HG03354 (cell line): ENCODE data around the gene PLXNA2.
A peak's percentile ranks its signal among the peaks of the same experiment; 100 is the strongest.

ENCODE experiments used
- ATAC-seq: cut with Tn5 transposase; IDR thresholded peaks from one replicate; pipeline ENCODE4 v1.9.1; 2021; ENCODE audit warnings: mild to moderate bottlenecking; ENCODE audit not compliant: unreplicated experiment, poor library complexity, severe bottlenecking

PLXNA2 gene, protein sequence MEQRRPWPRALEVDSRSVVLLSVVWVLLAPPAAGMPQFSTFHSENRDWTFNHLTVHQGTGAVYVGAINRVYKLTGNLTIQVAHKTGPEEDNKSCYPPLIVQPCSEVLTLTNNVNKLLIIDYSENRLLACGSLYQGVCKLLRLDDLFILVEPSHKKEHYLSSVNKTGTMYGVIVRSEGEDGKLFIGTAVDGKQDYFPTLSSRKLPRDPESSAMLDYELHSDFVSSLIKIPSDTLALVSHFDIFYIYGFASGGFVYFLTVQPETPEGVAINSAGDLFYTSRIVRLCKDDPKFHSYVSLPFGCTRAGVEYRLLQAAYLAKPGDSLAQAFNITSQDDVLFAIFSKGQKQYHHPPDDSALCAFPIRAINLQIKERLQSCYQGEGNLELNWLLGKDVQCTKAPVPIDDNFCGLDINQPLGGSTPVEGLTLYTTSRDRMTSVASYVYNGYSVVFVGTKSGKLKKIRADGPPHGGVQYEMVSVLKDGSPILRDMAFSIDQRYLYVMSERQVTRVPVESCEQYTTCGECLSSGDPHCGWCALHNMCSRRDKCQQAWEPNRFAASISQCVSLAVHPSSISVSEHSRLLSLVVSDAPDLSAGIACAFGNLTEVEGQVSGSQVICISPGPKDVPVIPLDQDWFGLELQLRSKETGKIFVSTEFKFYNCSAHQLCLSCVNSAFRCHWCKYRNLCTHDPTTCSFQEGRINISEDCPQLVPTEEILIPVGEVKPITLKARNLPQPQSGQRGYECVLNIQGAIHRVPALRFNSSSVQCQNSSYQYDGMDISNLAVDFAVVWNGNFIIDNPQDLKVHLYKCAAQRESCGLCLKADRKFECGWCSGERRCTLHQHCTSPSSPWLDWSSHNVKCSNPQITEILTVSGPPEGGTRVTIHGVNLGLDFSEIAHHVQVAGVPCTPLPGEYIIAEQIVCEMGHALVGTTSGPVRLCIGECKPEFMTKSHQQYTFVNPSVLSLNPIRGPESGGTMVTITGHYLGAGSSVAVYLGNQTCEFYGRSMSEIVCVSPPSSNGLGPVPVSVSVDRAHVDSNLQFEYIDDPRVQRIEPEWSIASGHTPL (N-terminal part only)

DNA sequence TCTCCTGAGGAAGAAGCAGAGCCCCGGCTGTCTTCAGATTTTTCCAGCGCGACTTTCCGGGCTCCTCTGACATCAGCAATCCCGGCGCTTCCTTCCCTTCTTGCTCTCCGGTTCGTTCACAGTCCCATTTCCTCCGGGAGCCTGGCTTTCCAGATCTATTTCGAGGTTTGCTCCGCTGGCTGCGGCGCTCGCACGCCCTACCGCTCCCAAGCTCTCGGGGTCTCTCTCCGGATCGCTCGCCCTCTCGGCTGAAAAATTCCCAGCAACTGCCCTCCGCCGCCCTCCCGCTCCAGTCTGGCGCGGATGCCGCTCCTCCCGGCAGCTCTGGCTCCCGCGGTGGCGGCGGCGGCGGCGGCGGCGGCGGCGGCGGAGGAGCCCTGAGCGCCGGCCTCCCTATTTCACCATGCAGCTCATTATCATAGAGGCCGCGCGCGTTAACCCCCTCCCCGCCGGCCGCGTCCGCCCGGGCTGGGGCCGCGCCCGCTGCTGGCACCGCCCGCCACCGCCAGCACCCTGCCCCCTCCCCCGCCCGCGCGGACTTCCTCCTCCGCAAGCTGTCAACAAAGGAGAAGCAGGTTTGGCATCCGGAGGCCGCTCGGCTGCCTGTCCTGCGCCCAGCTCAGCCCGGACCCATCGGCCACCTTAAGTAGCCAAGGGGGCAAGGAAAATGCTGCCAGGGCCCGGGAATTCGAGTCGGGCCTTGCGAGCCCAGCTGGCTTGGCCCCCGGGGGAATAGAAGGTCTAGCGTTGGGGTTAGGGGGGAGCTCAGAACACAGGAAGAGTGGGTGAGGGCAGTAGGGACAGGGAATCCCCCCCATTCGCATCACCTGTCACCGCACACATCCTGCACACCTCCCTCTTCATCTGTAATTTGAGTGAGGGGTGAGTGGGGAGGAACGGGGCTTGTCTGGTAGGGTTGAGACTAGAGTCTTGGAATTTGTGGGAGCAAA is at the start of gene PLXNA2:
PLXNA2 (minus strand) TSS at position 418 of the 950 bp plus-strand sequence. CDS start 26,462 bp downstream, outside the sequence.
- peak; percentile 54 for ATAC-seq

DNA sequence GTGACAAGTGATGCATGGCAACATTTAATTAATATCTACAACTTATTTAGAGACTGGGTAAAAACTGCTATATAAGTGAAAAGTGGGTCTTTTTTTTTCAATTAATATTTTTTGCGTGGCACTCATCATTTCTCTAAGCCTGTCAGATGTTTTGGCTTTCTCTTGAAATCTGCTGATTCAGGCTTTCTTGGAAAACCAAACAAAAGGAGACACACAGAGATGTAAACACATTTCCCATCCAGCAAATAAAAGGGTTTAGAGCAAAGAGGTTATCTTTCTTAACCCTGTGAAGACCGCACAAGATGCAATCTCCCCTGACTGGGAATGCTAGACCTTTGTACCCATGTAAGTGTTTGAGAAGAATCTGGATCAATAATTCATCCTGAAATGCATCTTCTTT is 48.7 kb upstream of the PLXNA2 start:
- ATAC-seq, result no peak

DNA sequence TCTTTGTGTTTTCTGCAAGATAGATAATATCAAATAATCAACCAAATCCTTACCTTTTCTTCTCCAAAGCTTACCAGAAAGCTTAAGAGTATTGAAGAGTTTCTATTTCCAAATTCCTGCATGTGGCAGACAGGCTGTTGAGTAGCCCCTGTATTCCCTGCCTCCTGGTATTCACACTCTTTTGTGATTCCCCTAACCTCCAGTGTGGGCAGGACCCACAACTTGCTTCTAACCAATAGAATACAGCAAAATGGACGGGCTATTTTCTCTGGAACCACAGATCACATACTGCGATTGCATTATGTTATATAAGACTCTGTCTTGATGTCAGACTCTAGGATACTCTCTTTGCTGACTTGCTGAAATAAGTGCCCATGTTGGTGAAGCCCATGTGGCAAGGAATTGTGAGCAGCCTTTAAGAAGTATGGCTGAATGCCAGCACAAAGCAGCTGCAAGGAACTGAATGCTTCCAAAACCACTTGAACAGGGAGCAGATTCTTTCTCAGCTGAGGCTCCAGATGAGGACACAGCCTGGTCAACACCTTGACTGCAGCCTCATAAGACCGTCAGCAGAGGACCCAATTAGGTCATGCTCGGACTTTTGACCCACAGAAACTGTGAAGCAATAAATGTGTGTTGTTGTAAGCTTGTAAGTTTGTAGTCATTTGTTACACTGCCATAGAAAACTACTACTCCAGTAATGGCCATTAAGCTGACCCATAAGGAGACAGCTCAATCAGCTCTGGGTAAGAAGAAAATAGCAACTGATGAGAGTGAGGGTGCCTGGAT is 47.9 kb upstream of the PLXNA2 start:
- no peak for ATAC-seq

DNA sequence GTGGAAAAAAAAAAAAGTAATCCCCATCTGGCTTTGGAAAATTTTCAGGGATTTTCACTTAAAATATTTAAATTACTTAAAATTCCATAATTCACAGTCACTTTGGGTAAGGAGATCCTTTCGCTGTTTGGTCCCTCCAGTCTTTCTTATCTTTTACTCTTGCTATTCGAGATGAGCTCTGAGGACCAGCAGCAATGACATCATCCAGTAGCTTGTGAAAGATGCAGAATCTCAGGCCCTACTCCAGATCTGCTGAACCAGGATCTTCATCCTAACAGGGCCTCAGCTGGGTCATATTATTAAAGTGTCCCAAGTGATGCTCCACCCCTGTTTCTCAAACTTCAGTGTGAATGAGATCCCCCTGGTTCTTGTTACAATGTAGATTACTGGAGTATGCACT is 46.9 kb upstream of the PLXNA2 start:
- ATAC-seq, result no peak

DNA sequence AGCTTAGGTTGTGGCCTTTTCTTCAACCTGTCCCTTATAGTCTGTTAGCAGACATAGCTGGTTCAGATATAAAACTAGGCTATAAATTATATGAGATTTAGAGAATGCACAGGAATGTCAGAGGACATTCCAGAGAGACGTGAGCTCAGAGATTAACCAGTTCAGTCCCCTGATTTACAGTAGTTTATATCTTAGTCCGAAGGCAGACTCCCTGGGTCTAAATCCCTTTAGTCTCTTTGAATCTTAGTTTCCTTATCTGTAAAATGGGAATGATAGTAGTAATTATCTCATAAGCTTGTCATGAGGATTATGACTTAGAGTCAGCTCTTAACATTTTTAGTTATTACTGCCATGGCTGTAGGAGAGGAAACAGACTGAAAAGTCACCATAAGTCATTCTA is 45.5 kb upstream of the PLXNA2 start:
- no peak for ATAC-seq

DNA sequence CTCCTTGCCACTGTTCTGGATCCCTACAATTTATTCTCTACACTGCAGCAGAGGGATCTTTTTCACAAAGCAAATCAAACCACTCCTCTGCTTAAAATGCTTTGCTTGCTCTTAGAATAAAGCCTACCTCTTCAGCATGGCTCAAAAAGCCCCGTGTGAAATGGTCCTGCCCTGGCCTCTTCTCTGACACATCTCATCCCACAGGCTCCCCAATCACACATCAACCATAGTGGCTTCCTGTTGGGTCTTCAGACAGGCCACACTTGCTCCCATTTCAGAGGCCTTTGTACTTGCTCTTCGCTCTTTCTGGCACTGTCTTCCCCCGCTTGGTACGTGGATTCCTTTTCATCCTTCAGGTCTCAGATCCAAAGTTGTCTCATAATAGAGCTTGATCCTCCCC is 44.3 kb upstream of the PLXNA2 start:
- no peak for ATAC-seq

DNA sequence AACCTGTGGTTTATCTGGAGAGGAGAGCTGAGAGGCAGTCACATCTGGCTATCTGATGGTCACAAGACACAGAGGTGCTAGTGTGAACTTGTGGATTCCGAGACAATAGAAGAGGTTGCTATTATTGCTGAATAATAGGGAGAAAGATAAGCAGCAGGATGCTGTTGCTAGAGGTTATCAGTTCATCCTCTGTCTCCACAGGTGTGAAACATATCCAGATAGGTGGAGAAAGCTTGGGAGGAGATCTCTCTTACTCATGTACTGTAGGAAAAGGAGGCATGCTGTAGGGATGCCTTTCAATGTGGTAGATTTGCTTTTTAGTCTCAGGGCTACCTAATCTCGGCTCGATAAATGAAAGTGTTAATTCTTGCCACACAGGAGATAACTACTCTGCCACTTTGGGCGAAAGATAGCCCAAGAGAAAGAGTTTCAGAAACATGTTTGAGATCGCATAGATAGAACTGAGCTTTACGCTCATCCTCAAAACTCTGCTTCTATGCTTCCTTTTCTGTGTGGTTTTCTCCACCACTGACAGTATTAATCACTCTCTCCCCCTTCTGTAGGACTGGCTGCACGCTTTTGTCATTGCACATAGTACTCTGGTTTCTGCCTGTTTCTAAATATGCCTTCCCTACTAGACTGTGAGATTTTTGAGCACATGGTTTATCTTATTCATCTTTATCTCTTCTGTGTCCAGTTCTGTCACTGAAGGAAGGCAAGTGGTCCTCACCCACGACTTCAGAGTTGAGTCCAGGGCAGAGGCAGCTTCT is 36.7 kb upstream of the PLXNA2 start:
- ATAC-seq, result no peak

DNA sequence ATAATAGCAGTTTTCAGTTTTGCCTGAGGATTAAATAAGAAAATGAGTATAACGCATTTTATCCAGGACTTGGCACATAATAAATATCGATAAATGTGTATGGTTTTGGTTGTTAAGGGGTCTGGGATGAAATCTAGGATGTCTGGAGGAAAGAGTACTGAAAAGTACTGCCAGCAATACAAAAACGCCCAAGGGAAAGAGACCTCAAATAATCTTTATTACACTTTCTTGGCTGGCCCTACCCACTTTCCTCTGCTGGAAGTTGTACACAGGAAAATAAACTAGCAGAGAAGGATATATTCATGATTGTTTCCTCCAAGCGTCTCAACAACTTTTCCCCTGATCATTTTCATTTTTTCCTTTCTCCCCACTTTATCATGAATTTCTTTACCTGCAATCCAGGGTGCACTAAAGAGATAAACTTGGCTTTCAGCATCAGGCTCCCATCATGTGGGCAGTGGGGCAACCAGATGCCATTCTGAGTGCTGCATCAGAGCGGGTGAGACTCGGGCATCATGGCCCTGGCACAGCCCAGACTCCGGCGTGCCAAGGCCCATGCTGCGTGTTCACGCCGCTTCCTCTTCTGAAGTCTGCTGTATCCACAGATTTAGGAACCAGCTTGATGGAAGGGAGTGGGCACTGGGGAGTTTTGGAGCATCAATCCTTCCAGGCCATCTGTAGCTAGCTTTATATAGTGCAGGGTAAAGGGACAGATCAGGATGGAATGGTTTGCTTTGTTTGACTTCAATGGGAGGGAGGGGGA is 35.8 kb upstream of the PLXNA2 start:
- ATAC-seq, result no peak

DNA sequence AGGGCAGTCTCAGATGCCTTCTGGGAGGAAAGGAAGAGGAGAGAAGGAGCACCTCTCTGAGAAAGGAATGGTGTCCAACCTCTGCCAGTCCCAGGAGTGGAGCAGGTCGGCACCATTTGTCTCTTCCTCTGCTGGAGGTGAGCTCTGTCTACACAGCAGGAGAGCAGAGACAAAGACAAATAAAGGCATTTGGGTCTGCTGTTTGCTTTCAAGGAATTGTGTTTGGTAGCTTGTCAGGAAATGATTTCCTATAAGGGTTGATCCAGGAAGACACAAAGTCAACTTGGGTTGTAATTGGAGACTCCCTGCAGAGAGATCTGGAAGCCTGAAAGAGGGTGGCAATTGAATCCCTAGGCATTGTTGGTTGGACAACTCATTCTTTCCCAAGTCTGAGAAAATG is 34.5 kb upstream of the PLXNA2 start:
- ATAC-seq, result no peak

DNA sequence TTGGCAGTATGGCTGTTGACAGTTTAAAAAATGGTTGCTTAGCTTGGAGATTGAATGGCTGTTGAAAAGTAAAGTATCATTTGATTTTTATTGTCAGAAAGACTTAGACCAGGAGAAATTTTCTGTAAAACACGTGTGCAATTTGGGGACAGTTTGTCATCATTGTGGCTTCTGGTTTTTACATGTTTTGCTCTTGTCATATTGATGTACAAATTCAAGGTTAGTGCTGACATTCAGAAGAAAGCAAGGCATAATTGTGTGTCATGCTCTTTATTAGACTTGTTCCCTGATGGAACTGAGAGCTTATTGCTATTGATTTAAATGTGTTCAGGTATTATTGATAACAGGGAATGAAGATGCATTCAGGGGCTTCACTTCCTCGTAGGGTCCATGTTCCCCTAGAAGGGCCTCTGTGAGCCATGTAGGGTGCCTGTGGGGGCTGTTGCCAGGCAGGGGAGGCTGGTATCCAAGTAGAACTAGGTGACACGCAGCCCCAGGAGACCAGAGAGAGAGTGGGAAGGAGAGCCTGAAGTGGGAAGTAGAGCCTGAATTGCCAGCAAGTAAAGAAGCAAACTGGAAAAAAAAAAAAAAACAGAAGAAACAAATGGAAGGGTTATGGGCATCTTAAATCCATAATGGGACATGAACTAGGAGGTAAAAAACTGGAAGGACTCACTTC is 32.7 kb upstream of the PLXNA2 start:
- no peak for ATAC-seq

DNA sequence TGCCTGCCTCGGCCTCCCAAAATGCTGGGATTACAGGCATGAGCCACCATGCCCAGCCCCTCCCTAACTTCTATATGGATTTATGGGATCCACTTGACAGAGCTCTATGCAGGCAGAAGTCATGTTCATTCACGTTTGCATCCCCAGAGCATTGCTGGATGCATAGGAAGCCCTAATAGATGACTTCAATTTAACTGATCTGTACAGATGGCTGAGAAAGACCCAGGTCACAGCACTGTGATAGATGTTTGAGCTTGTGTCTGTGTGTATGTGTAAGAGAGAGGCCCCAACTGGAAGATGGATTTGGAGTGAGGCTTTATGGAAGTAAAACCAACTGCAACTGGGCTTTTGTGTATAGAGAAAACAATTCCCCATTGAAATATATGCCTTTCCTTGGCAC is 30.9 kb upstream of the PLXNA2 start:
- ATAC-seq, result no peak

DNA sequence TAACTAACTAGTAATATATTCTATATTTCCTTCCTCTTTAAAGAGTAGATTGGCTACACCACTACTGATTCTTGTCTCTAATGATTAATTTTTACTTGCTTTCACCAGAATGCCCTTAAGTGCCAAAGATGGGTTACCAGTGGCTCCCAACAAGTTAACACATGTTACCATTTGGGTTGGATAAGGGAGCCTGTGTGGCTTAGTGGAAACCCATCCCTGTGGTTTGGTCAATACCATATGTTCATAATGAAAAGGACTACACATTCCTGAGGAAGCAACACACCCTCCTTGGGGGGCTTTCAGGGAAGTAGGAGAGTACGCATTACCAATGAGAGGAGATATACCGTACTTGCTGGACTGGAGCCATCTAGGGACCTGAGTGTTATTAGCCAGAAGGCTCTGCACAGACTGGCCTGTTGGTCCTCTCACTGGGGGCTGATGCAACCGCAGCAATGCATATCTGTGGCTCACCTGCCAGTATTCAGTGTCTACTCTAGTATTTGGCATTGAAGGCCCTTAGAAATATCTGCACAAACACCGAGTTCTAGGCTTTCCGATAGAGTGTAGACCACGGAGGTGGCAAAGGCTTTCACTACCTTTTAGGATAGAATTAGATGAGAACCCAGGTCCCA is 29.3 kb upstream of the PLXNA2 start:
- ATAC-seq, result no peak

DNA sequence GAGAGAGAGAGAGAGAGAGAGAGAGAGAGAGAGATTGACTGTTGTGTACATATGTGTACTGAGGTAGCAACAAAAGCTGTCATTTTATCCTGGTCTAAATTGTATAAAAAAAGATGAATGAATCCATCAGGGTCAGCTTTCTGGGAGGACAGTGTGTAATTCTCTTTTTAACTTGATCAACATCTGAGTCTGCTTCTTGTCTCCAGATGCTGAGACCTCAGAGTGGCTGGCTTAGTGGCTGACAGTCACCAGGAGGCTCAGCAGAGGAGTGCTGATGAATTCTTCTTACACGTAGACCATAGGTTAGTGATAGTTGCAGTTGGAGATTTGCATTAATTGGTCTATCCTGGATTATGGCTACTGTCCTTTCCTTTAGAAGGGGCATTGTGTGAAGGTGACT is 28.5 kb upstream of the PLXNA2 start:
- ATAC-seq, result no peak

DNA sequence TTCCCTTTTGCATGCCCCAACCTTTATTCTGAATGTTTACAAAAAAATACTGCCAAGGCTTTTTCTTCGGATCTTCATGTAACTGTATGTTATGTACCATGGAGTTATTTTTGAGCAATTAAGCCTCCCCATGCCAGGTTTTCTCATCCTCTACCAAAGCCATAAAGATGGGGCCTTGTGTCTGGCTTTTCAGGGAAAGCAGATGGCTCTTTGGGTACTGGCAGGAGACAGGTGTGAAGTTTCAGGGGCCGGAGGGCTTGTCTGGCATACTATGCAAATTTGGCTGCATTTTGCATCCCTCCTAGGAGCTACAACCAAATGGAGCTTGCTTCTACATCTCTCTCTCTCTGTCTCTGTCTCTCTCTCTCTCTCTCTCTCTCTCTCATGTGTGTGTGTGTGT is 28.1 kb upstream of the PLXNA2 start:
- ATAC-seq, result no peak

DNA sequence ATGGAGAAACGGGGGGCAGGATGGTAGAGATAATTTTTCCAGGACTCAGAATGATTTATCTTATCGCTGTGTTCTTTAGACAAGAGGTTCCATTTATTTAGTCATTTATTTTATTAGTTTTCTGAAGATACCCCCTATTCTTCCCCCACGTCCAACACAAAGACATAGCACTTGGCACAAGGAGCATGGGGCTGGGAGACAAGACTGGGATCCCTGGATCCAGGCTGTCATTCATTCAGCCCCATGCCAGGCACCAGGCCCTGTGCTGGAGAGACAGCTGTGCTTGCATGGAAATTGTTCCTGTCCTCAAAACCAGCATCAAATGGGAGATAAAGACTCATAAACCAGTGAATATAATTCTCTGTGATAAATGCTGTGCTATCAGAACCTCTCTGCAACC is 27.1 kb upstream of the PLXNA2 start:
- no peak for ATAC-seq

DNA sequence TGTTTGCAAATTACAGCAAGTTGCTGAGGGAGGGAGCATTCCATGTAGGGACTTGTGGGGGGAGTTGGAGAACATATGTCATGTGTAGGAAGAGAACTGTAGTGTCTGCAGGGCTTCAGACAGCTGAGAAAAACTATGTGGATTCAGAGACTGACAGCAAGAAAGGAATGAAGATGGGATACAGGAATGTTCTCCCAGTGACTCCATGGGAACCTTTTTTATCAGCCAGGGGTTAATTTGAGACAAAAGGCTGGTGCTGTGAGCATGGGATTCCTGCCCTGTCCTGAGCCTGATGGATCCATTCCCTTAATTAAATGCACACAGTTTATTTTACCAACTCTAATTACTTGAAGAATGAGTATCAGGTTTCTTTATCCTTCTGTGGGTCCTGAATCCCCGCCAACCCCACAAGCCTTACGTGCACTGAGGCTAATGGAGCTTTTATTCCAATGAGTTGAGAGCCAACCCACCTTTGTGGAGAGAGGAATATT is 26.5 kb upstream of the PLXNA2 start:
- no peak for ATAC-seq
